Measurements from ENCODE around the gene AMT. TPM values are rescaled to one million over a fixed set of nuclear protein-coding genes. Genes with fewer than 3 reads are reported as not detected.

The AMT gene
- total and polyA plus RNA-seq, 2 experiments from 2014 or later: 19.0 to 39.7 TPM

DNA sequence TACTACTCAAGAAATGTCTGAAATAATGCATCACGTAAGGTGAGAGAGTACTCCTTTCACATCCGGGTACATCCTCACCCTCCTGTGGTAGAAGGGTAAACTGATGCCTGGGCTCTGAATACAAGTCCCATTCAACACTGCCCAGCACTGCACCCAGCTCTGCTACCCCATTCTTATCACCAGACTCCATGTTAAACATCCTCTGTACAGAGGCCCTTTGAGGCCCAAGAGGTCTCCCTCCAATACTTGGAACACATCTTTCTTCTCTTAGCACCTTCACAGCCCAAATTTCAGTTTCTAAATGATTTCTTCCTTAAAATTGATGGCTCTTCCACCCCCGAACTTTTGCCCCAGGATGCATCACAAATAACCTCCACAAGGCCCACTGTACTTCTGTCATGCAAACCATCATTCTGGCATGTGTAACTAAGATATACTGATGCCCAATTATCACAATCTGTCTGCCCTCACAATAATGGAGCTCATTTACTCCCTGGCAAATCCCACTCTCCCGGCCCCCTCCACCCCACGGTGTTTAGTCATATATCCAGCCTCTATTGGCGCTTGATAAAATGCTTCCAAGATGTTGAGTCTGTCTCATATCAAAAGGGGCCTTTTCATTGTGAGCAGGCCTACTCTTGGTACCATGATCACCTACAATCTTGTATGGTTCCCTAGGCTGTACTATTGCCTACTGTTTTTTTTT, 51.5 kb downstream of the AMT start:
- H3K4me2 ChIP-seq: no peak overlapping the region
- peaks cover 96% of the 10 kb centered on the region for H3K79me2 ChIP-seq
- no peak overlapping the region for H2AFZ ChIP-seq
- WGBS (ENCODE audit: low lambda C conversion rate, missing lambda C conversion rate): 95% methylated on average over 6 of the region's 6 CpGs
- H4K20me1 ChIP-seq (ENCODE audit: insufficient read depth, poor library complexity, severe bottlenecking): peaks cover 27% of the 10 kb centered on the region
- no peaks in the 10 kb centered on the region for H3K4me1 ChIP-seq (ENCODE audit: insufficient read depth)
- TF ChIP-seq EZH2 (IDR thresholded peaks at IDR 0.05; ENCODE audit: borderline replicate concordance) (no peak), EZH2phosphoT487 (IDR thresholded peaks at IDR 0.05; ENCODE audit: low read depth, severe bottlenecking, unreplicated experiment) (no peak)
- TF ChIP-seq, protein P1, sequence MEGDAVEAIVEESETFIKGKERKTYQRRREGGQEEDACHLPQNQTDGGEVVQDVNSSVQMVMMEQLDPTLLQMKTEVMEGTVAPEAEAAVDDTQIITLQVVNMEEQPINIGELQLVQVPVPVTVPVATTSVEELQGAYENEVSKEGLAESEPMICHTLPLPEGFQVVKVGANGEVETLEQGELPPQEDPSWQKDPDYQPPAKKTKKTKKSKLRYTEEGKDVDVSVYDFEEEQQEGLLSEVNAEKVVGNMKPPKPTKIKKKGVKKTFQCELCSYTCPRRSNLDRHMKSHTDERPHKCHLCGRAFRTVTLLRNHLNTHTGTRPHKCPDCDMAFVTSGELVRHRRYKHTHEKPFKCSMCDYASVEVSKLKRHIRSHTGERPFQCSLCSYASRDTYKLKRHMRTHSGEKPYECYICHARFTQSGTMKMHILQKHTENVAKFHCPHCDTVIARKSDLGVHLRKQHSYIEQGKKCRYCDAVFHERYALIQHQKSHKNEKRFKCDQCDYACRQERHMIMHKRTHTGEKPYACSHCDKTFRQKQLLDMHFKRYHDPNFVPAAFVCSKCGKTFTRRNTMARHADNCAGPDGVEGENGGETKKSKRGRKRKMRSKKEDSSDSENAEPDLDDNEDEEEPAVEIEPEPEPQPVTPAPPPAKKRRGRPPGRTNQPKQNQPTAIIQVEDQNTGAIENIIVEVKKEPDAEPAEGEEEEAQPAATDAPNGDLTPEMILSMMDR (IDR thresholded peaks at IDR 0.05; ENCODE audit: poor library complexity): no peak
- no peaks in the 10 kb centered on the region for H3K9me2 ChIP-seq (replicated peaks; ENCODE audit: insufficient read depth)
- no peak overlapping the region for H3K27ac ChIP-seq
- H3K9me3 ChIP-seq (ENCODE audit: low read depth): no peaks in the 10 kb centered on the region
- no peak for DNase-seq (ENCODE audit: low spot score)
- no peak overlapping the region for H3K4me3 ChIP-seq
- no peaks in the 10 kb centered on the region for H3K27me3 ChIP-seq
- H3K36me3 ChIP-seq (replicated peaks; ENCODE audit: insufficient read depth, low read depth): no peaks in the 10 kb centered on the region

Small RNA genes lying within 50 kb of the gene (small RNA-seq; reads per million reads assigned to genes)
- gene RNA5SP130: not detected

Other genes starting within 250 kb of the AMT start
- 1.8 and 4.5 TPM in 2 replicates for gene C3orf62, start 145.2 kb downstream of the AMT start, total RNA-seq
- gene C3orf62, start 145.2 kb downstream of the AMT start, polyA plus RNA-seq: 2.8 and 3.3 TPM in 2 replicates
- 14.4 and 20.1 TPM in 2 replicates for gene USP4, start 82.4 kb downstream of the AMT start, total RNA-seq
- 23.9 and 26.5 TPM in 2 replicates for gene USP4, start 82.4 kb downstream of the AMT start, polyA plus RNA-seq
- 186 and 205 TPM in 2 replicates for gene GPX1, start 64.1 kb downstream of the AMT start, total RNA-seq
- gene GPX1, start 64.1 kb downstream of the AMT start, polyA plus RNA-seq: 437 and 440 TPM in 2 replicates
- 434 and 527 TPM in 2 replicates for gene RHOA, start 10.5 kb downstream of the AMT start, total RNA-seq
- 371 and 392 TPM in 2 replicates for gene RHOA, start 10.5 kb downstream of the AMT start, polyA plus RNA-seq
- 20.9 and 24.5 TPM in 2 replicates for gene TCTA, start 10.1 kb downstream of the AMT start, total RNA-seq
- gene TCTA, start 10.1 kb downstream of the AMT start, polyA plus RNA-seq: 30.1 and 31.6 TPM in 2 replicates
- gene NICN1, start 6.9 kb upstream of the AMT start, total RNA-seq: 6.7 and 8.1 TPM in 2 replicates
- gene NICN1, start 6.9 kb upstream of the AMT start, polyA plus RNA-seq: 10.4 and 14.0 TPM in 2 replicates
- gene DAG1, start 47.8 kb upstream of the AMT start, total RNA-seq: 59.9 and 63.7 TPM in 2 replicates
- 44.6 and 50.3 TPM in 2 replicates for gene DAG1, start 47.8 kb upstream of the AMT start, polyA plus RNA-seq
- 0.16 and 0.37 TPM in 2 replicates for gene BSN, start 132.0 kb upstream of the AMT start, total RNA-seq
- gene BSN, start 132.0 kb upstream of the AMT start, polyA plus RNA-seq: 0.44 and 0.66 TPM in 2 replicates

Data from hepatocyte (in vitro differentiated cells).